ENCODE data around the gene PUM1.
"Not testable (repeated sequence)": the region's sequence is repeated elsewhere in the genome, so short reads cannot be mapped to it uniquely, and the experiment has no call there.

PUM1 gene

GRCh38 chr1:30964706-30965105 lies 100.8 kb downstream of the PUM1 start:
- DNase-seq (ENCODE audit: low read depth in 2 of 2): no peak

GRCh38 chr1:30962609-30963508 lies 102.7 kb downstream of the PUM1 start:
- DNase-seq (ENCODE audit: low read depth in 2 of 2): no peak

- no peak for DNase-seq (ENCODE audit: low read depth in 2 of 2)
Observed at GRCh38 chr1:30957560-30958222, 107.8 kb downstream of the PUM1 start.

- DNase-seq (ENCODE audit: low read depth in 2 of 2): no peak
Observed at GRCh38 chr1:30955448-30956015, 110.0 kb downstream of the PUM1 start.

GRCh38 chr1:30953685-30954084 lies 111.8 kb downstream of the PUM1 start:
- no peak for DNase-seq (ENCODE audit: low read depth in 2 of 2)

- DNase-seq (ENCODE audit: low read depth in 2 of 2): no peak
Observed at GRCh38 chr1:30952098-30952497, 113.4 kb downstream of the PUM1 start.

- no peak for DNase-seq (ENCODE audit: low read depth in 2 of 2)
Observed at GRCh38 chr1:30950700-30951099, 114.8 kb downstream of the PUM1 start.

- no peak for DNase-seq (ENCODE audit: low read depth in 2 of 2)
Observed at GRCh38 chr1:30950053-30950452, 115.5 kb downstream of the PUM1 start.

GRCh38 chr1:30949487-30949838 lies 116.1 kb downstream of the PUM1 start:
- DNase-seq (ENCODE audit: low read depth in 2 of 2): not testable (repeated sequence)

GRCh38 chr1:30948813-30949486 lies 116.6 kb downstream of the PUM1 start:
- DNase-seq (ENCODE audit: low read depth in 2 of 2): not testable (repeated sequence)

GRCh38 chr1:30948278-30948677 lies 117.2 kb downstream of the PUM1 start:
- no peak for DNase-seq (ENCODE audit: low read depth in 2 of 2)

- DNase-seq (ENCODE audit: low read depth in 2 of 2): no peak
Observed at GRCh38 chr1:30947212-30947611, 118.3 kb downstream of the PUM1 start.

GRCh38 chr1:30942326-30942963 lies 123.1 kb downstream of the PUM1 start:
- DNase-seq (ENCODE audit: low read depth in 2 of 2): no peak

GRCh38 chr1:30940541-30940940 lies 125.0 kb downstream of the PUM1 start:
- DNase-seq (ENCODE audit: low read depth in 2 of 2): no peak

- no peak for DNase-seq (ENCODE audit: low read depth in 2 of 2)
Observed at GRCh38 chr1:30936541-30937171, 128.9 kb downstream of the PUM1 start.

- DNase-seq (ENCODE audit: low read depth in 2 of 2): not testable (repeated sequence)
Observed at GRCh38 chr1:30935758-30936157, 129.8 kb downstream of the PUM1 start.

GRCh38 chr1:30934613-30935012 lies 130.9 kb downstream of the PUM1 start:
- DNase-seq (ENCODE audit: low read depth in 2 of 2): no peak

GRCh38 chr1:30933874-30934252 lies 131.7 kb downstream of the PUM1 start:
- no peak for DNase-seq (ENCODE audit: low read depth in 2 of 2)

- no peak for DNase-seq (ENCODE audit: low read depth in 2 of 2)
Observed at GRCh38 chr1:30930631-30931173, 134.8 kb downstream of the PUM1 start.

- no peak for DNase-seq (ENCODE audit: low read depth in 2 of 2)
Observed at GRCh38 chr1:30929944-30930525, 135.5 kb downstream of the PUM1 start.
